HepG2 (cell line): ENCODE results near the gene CD28. TPM values are rescaled to one million over a fixed set of nuclear protein-coding genes. Genes with fewer than 3 reads are reported as not detected.

Experiments
- ATAC-seq: fragments of 200-7000 bp; cut with Tn5 transposase; 3 replicates; pipeline ENCODE4 v1.9.1; 2020; ENCODE audit warnings: mild to moderate bottlenecking, moderate library complexity
- BruUV-seq: library from RNA; stranded (reverse); fragments of 400-500 nt; replicated peaks from 2 replicates; lab custom pipeline; 2021; lab: Mats Ljungman, UMichigan
- CTCF ChIA-PET: fragments of 300-600 bp; formaldehyde crosslinking; extraction: SDS; loops from one replicate; lab custom pipeline; 2021; ENCODE audit warnings: low total read pairs, inconsistent platforms, low intra/inter-chr PET ratio; lab: Yijun Ruan, JAX
- POLR2A ChIA-PET: fragments of 350-600 bp; sonication (Branson Sonifier 250); formaldehyde crosslinking; loops from one replicate; lab custom pipeline; 2020; ENCODE audit warnings: antibody characterized with exemption, inconsistent platforms; lab: Yijun Ruan, JAX
- DNase-seq: peaks from one replicate; pipeline ENCODE4 v3.0.0-alpha.2; 2015; ENCODE audit warnings: low spot score
- FAIRE-seq: peaks from 3 replicates; lab custom pipeline; 2011; peaks lifted over from hg19 to GRCh38; lab: Jason Lieb, UNC
- H2AFZ ChIP-seq: one replicate; pipeline ENCODE4 v1.6.1; 2011; ENCODE audit warnings: low read length, inconsistent platforms
- H3K27ac ChIP-seq: fragments of 300-600 bp; 3 replicates; pipeline ENCODE4 v1.8.0; 2011; ENCODE audit warnings: mixed run types, mild to moderate bottlenecking, mixed read lengths, low read length, inconsistent platforms; ENCODE audit not compliant: insufficient read depth; ENCODE audit errors: extremely low read length
- H3K27me3 ChIP-seq, 2 experiments: fragments of 200-600 bp in 1 of 2; 2 replicates in 1 of 2; 3 replicates in 1 of 2; pipeline versions ENCODE4 v1.6.0 to v1.8.0; 2011; ENCODE audit warnings: low read length in 2 of 2, mild to moderate bottlenecking in 2 of 2, moderate library complexity in 2 of 2, inconsistent platforms in 1 of 2; ENCODE audit not compliant: insufficient read depth in 2 of 2, control insufficient read depth in 1 of 2
- H3K36me3 ChIP-seq, 2 experiments: fragments of 200-600 bp in 1 of 2; replicated peaks in 1 of 2; 2 replicates in 1 of 2; 3 replicates in 1 of 2; pipeline versions ENCODE4 v1.5.1 to v1.8.0; 2011; ENCODE audit warnings: low read length in 2 of 2, inconsistent platforms in 1 of 2; ENCODE audit not compliant: insufficient read depth in 2 of 2, control insufficient read depth in 1 of 2
- H3K4me1 ChIP-seq: 2 replicates; pipeline ENCODE4 v1.5.1; 2012; ENCODE audit warnings: low read length, inconsistent platforms; ENCODE audit not compliant: insufficient read depth
- H3K4me2 ChIP-seq: 2 replicates; pipeline ENCODE4 v1.6.0; 2011; ENCODE audit warnings: low read depth, low read length, inconsistent platforms
- H3K4me3 ChIP-seq, 3 experiments: fragments of 200-600 bp in 1 of 3; sonication (generic), shearing (Covaris generic) in 1 of 3; replicated peaks in 1 of 3; 2 replicates each; pipeline ENCODE4 v1.5.1; 2011 to 2016; ENCODE audit warnings: low read length in 3 of 3, inconsistent platforms in 2 of 3, low read depth in 2 of 3, mild to moderate bottlenecking in 2 of 3, control low read depth in 1 of 3, mixed read lengths in 1 of 3; ENCODE audit not compliant: insufficient read depth in 1 of 3
- H3K79me2 ChIP-seq: one replicate; pipeline ENCODE4 v1.6.1; 2011; ENCODE audit warnings: low read length, inconsistent platforms; ENCODE audit not compliant: insufficient read depth
- H3K9ac ChIP-seq: 2 replicates; pipeline ENCODE4 v1.6.0; 2011; ENCODE audit warnings: mild to moderate bottlenecking, low read depth, low read length, inconsistent platforms; ENCODE audit not compliant: insufficient read depth
- H3K9me3 ChIP-seq: 2 replicates; pipeline ENCODE4 v1.5.1; 2012; ENCODE audit warnings: mild to moderate bottlenecking, low read length
- H4K20me1 ChIP-seq: 2 replicates; pipeline ENCODE4 v1.6.0; 2011; ENCODE audit warnings: inconsistent platforms, mild to moderate bottlenecking, low read length, moderate library complexity; ENCODE audit not compliant: insufficient read depth
- DPF2 ChIP-seq: sonication (generic); formaldehyde crosslinking; IDR thresholded peaks from 2 replicates; pipeline ENCODE4 v1.4.0; 2020; ENCODE audit warnings: mild to moderate bottlenecking, low read depth, missing genetic modification reagents, borderline replicate concordance
- EED ChIP-seq: sonication (generic); formaldehyde crosslinking; IDR thresholded peaks from 2 replicates; pipeline ENCODE4 v1.5.0; 2020; ENCODE audit warnings: mild to moderate bottlenecking, missing genetic modification reagents
- HMG20B ChIP-seq: conservative IDR thresholded peaks from 2 replicates; pipeline ENCODE4 v1.6.1; 2016; ENCODE audit warnings: missing genetic modification reagents, missing compliant biosample characterization
- SRY ChIP-seq: sonication (generic); formaldehyde crosslinking; IDR thresholded peaks from 2 replicates; pipeline ENCODE4 v1.8.0; 2022; ENCODE audit warnings: mild to moderate bottlenecking, missing genetic modification reagents
- ZFP37 ChIP-seq: sonication (generic); formaldehyde crosslinking; IDR thresholded peaks from 2 replicates; pipeline ENCODE4 v1.4.0; 2020; ENCODE audit warnings: missing genetic modification reagents, borderline replicate concordance
- ZFX ChIP-seq: sonication (generic); formaldehyde crosslinking; IDR thresholded peaks from 2 replicates; pipeline ENCODE4 v1.4.0; 2020; ENCODE audit warnings: mild to moderate bottlenecking, low read depth, missing genetic modification reagents, moderate library complexity
- ZNF121 ChIP-seq: sonication (generic); formaldehyde crosslinking; IDR thresholded peaks from 2 replicates; pipeline ENCODE4 v1.5.0; 2020; ENCODE audit warnings: mild to moderate bottlenecking, missing genetic modification reagents
- ZZZ3 ChIP-seq: sonication (generic); formaldehyde crosslinking; IDR thresholded peaks from 2 replicates; pipeline ENCODE4 v1.4.0; 2020; ENCODE audit warnings: missing genetic modification reagents, mild to moderate bottlenecking, borderline replicate concordance
- WGBS: methylation state at CpG from one replicate; pipeline ENCODE4 v1.1.6; 2017; ENCODE audit warnings: low lambda C conversion rate; 5-methylcytosine and 5-hydroxymethylcytosine counted together
- in situ Hi-C: cut with HindIII; loops from 2 replicates; pipeline ENCODE4 v1.10.0; 2017; ENCODE audit warnings: low pct_unique_long_range_greater_than_20kb; ENCODE audit not compliant: extremely low pct_ligation_motif_present
- intact Hi-C: fragments of 100-400 bp; cut with micrococcal nuclease; formaldehyde crosslinking; loops from one replicate; pipeline ENCODE4 v1.10.0; 2022; ENCODE audit not compliant: unreplicated experiment
- polyA plus RNA-seq, 8 experiments: library from polyadenylated mRNA; depleted of rRNA in 3 of 8; stranded (reverse) in 7 of 8; unstranded in 1 of 8; fragments of >200 nt; fragmentation: Illumina TruSeq in 4 of 8; extraction: Trizol in 4 of 8; gene quantifications; 2 replicates each; pipeline versions ENCODE4 v1.2.1 to v1.2.3, GENCODE V29; 2011 to 2016; ENCODE audit warnings: low read depth in 4 of 8, missing spikeins in 1 of 8, mixed read lengths in 1 of 8; ENCODE audit not compliant: insufficient read depth in 1 of 8
- total RNA-seq, 5 experiments: library from RNA; depleted of rRNA; stranded (reverse); fragments of >200 nt; fragmentation: Illumina TruSeq; extraction: Trizol; gene quantifications; 2 replicates each; pipeline ENCODE4 v1.2.3, GENCODE V29; 2016; ENCODE audit warnings: low read depth in 1 of 5
- TF ChIP-seq, protein P1 (sequence below): sonication (generic); formaldehyde crosslinking; IDR thresholded peaks from 2 replicates; pipeline ENCODE4 v1.8.1; 2023; ENCODE audit warnings: mild to moderate bottlenecking, missing genetic modification reagents
- TF ChIP-seq, protein P2 (sequence below), 2 experiments: sonication (generic) in 1 of 2; formaldehyde crosslinking in 1 of 2; IDR thresholded peaks; 2 replicates each; pipeline versions ENCODE4 v1.5.1 to v1.6.1; 2011 to 2020; ENCODE audit warnings: borderline replicate concordance in 1 of 2, low read depth in 1 of 2, low read length in 1 of 2, mild to moderate bottlenecking in 1 of 2, missing genetic modification reagents in 1 of 2, moderate library complexity in 1 of 2

Gene CD28
- total and polyA plus RNA-seq, 2 of the 13 experiments (the other 11 are each of a cell fraction or from before 2014, with no cell fraction given) = not detected

DNA sequence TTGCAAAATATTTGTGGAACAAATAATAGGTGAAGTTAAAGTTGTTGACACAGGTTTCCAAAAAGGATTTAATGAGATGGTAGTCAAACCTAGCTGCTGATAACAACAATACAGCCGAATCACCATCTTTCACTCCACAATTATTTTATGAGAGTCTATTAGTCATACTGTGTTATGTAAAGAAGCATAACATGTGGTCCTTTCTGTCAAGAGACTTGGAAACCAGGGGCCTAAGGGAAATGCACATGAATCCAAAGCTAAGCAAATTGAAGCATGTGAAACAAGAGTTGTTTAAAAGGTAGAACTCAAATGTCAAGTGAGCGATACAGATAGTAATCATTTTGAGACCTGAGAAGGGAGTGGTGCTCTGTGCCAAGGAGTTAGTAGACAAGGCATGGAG, 16.0 kb downstream of the CD28 start:
- no peaks in the 10 kb centered on the region for H3K9me3 ChIP-seq
- ChIA-PET CTCF (no interaction called here), POLR2A (no interaction called here)
- peaks cover 23% of the 10 kb centered on the region for H3K4me1 ChIP-seq
- H3K9ac ChIP-seq = no peak overlapping the region
- BruUV-seq = no TSS peak
- in situ Hi-C loops = no loop called here
- peaks cover 0 to 7% of the 10 kb centered on the region in 2 experiments; a peak in 1 of 5 replicates for H3K27me3 ChIP-seq
- TF ChIP-seq ZZZ3 (CRISPR knock-in tag) = no peak
- TF ChIP-seq ZNF121 = no peak
- no peak for TF ChIP-seq EED (CRISPR knock-in tag)
- no peak for TF ChIP-seq HMG20B
- no peak for TF ChIP-seq ZFX (CRISPR knock-in tag)
- no peak for TF ChIP-seq ZFP37 (CRISPR knock-in tag)
- TF ChIP-seq, protein P1, sequence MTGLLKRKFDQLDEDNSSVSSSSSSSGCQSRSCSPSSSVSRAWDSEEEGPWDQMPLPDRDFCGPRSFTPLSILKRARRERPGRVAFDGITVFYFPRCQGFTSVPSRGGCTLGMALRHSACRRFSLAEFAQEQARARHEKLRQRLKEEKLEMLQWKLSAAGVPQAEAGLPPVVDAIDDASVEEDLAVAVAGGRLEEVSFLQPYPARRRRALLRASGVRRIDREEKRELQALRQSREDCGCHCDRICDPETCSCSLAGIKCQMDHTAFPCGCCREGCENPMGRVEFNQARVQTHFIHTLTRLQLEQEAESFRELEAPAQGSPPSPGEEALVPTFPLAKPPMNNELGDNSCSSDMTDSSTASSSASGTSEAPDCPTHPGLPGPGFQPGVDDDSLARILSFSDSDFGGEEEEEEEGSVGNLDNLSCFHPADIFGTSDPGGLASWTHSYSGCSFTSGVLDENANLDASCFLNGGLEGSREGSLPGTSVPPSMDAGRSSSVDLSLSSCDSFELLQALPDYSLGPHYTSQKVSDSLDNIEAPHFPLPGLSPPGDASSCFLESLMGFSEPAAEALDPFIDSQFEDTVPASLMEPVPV = no peak
- TF ChIP-seq, protein P2, sequence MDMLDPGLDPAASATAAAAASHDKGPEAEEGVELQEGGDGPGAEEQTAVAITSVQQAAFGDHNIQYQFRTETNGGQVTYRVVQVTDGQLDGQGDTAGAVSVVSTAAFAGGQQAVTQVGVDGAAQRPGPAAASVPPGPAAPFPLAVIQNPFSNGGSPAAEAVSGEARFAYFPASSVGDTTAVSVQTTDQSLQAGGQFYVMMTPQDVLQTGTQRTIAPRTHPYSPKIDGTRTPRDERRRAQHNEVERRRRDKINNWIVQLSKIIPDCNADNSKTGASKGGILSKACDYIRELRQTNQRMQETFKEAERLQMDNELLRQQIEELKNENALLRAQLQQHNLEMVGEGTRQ (IDR thresholded peaks at IDR 0.05; ENCODE audit: low read depth, low read length) = no peak
- TF ChIP-seq, protein P2 (CRISPR knock-in tag; IDR thresholded peaks at IDR 0.05; ENCODE audit: borderline replicate concordance) = no peak
- no peak for TF ChIP-seq SRY (CRISPR knock-in tag)
- no peak for TF ChIP-seq DPF2 (CRISPR knock-in tag)
- H3K27ac ChIP-seq = no peak overlapping the region
- no peak overlapping the region for H3K4me3 ChIP-seq
- intact Hi-C loops = no loop called here
- DNase-seq = no peak
- no peak for ATAC-seq
- 49% methylated on average over 2 of the region's 2 CpGs for WGBS
- no peak for FAIRE-seq
- H3K4me2 ChIP-seq = no peak overlapping the region
- H3K36me3 ChIP-seq = no peaks in the 10 kb centered on the region
- H2AFZ ChIP-seq = no peak overlapping the region
- no peaks in the 10 kb centered on the region for H4K20me1 ChIP-seq
- no peaks in the 10 kb centered on the region for H3K79me2 ChIP-seq
